Measurements from ENCODE around the gene SOBP.

GRCh38 chr6:107676042-107676441, 186.1 kb downstream of the SOBP start:
- TF ChIP-seq CTCF (conservative IDR thresholded peaks at IDR 0.05; ENCODE audit: low read depth in 2 of 2) = no peak
- TF ChIP-seq REST (IDR thresholded peaks at IDR 0.05; ENCODE audit: unreplicated experiment) = no peak
- no peak for TF ChIP-seq EZH2 (IDR thresholded peaks at IDR 0.05; ENCODE audit: low read depth, unreplicated experiment)
- no peak for TF ChIP-seq JUNB (IDR thresholded peaks at IDR 0.05; ENCODE audit: unreplicated experiment)
- no peak for TF ChIP-seq EZH2phosphoT487 (IDR thresholded peaks at IDR 0.05; ENCODE audit: unreplicated experiment)
- no peak for TF ChIP-seq POLR2AphosphoS5 (IDR thresholded peaks at IDR 0.05; ENCODE audit: low read depth)
- TF ChIP-seq NANOG (IDR thresholded peaks at IDR 0.05; ENCODE audit: borderline replicate concordance) = no peak
- TF ChIP-seq ETS1 (IDR thresholded peaks at IDR 0.05) = no peak
- TF ChIP-seq ZNF331 (CRISPR knock-in tag; IDR thresholded peaks at IDR 0.05; ENCODE audit: low read depth) = no peak
- TF ChIP-seq STAT1 (IDR thresholded peaks at IDR 0.05; ENCODE audit: unreplicated experiment) = no peak
